Activated CD4-positive, alpha-beta memory T cell treated with anti-CD3 and anti-CD28 coated beads, Interleukin-2, amount 10 ng/mL, durations not matched to agents 7 days and 5 days (primary cell): ENCODE results near the gene PANK4. TPM values are rescaled to one million over a fixed set of nuclear protein-coding genes. Genes with fewer than 3 reads are reported as not detected.

ENCODE experiments used
- CTCF ChIA-PET: fragments of 350-600 bp; sonication (Branson Sonifier 250); formaldehyde crosslinking; loops from one replicate; lab custom pipeline; 2021; ENCODE audit warnings: antibody characterized with exemption, inconsistent platforms; lab: Charles Lee
- POLR2A ChIA-PET: fragments of 350-600 bp; sonication (Branson Sonifier 250); formaldehyde crosslinking; loops from one replicate; lab custom pipeline; 2021; ENCODE audit warnings: antibody characterized with exemption; lab: Charles Lee
- DNase-seq: peaks from one replicate; pipeline ENCODE4 v3.0.0-alpha.2; 2020
- H3K27ac Mint-ChIP-seq: one replicate; pipeline ENCODE4 v1.8.0; 2021; ENCODE audit warnings: mild to moderate bottlenecking, mixed read lengths
- H3K27me3 Mint-ChIP-seq: one replicate; pipeline ENCODE4 v1.8.0; 2021; ENCODE audit warnings: mixed read lengths
- H3K36me3 Mint-ChIP-seq: one replicate; pipeline ENCODE4 v1.8.0; 2021; ENCODE audit warnings: low read depth, mixed read lengths
- H3K4me1 Mint-ChIP-seq: one replicate; pipeline ENCODE4 v1.8.0; 2021; ENCODE audit warnings: mixed read lengths
- H3K4me3 Mint-ChIP-seq: one replicate; pipeline ENCODE4 v1.8.0; 2021; ENCODE audit warnings: mild to moderate bottlenecking, mixed read lengths
- H3K9me3 Mint-ChIP-seq: one replicate; pipeline ENCODE4 v1.8.0; 2021; ENCODE audit warnings: mixed read lengths
- total RNA-seq, 2 experiments: library from RNA; stranded (reverse); gene quantifications; one replicate each; pipeline ENCODE4 v1.2.3, GENCODE V29; 2021

Gene PANK4
- total RNA-seq, 2 experiments from 2014 or later: 71.7 to 72.6 TPM

DNA sequence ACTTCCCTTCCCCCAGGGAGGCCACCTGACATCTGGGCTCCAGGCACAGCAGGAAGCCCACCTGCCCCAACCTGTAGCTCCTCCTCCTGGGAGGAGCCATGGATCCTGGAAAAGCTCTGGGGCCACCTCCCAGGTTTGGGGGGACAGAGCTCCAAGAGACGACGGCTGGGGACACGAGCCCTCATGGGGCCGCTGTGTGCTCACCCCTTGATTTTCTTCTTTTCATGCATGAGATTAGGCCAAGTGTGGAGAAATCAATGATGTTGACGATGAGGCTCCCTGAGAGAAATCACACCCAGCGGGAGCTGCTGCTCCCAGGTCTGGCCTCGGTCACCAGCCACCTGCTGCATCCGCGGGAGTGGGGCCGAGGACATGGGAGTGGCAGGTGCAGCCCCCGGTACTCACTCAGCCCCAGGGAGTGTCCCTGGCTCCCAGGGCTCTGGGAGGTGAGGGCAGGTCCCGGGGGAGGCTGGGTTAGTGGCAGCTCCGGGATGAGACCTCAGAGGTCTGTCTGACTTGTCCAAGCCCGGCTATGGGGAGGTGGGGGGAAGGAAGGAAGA lies 38.5 kb upstream of the PANK4 start:
- no peak for DNase-seq
- Mint-ChIP-seq H3K9me3 (no peaks in the 10 kb centered on the region), H3K27me3 (no peaks in the 10 kb centered on the region), H3K36me3 (peaks cover 14% of the 10 kb centered on the region), H3K4me1 (peaks cover 6% of the 10 kb centered on the region), H3K4me3 (no peak overlapping the region), H3K27ac (no peak overlapping the region)
- ChIA-PET POLR2A (interaction anchor here (1.6 to 2.1 kb wide), 2 partner anchors 9 to 20 kb away, joined by 7 to 10 read pairs; partner anchors contain the start of gene TNFRSF14), CTCF (interaction anchor here (1.0 to 1.1 kb wide), 2 partner anchors 17 to 21 kb away, joined by 3 read pairs; no protein-coding TSS in a partner anchor)

GRCh38 chr1:2564006-2564814 lies 37.8 kb upstream of the PANK4 start:
- Mint-ChIP-seq H3K27ac (no peak overlapping the region), H3K4me3 (no peak overlapping the region), H3K27me3 (no peaks in the 10 kb centered on the region), H3K4me1 (peaks cover 6% of the 10 kb centered on the region), H3K9me3 (no peaks in the 10 kb centered on the region), H3K36me3 (peaks cover 16% of the 10 kb centered on the region)
- CTCF ChIA-PET: interaction anchor here (1.0 kb wide), 1 partner anchor 17 kb away, joined by 3 read pairs; no protein-coding TSS in a partner anchor
- no peak for DNase-seq
- POLR2A ChIA-PET: interaction anchor here (1.6 to 2.1 kb wide), 2 partner anchors 8 to 21 kb away, joined by 7 to 10 read pairs; partner anchors contain the start of gene TNFRSF14

DNA sequence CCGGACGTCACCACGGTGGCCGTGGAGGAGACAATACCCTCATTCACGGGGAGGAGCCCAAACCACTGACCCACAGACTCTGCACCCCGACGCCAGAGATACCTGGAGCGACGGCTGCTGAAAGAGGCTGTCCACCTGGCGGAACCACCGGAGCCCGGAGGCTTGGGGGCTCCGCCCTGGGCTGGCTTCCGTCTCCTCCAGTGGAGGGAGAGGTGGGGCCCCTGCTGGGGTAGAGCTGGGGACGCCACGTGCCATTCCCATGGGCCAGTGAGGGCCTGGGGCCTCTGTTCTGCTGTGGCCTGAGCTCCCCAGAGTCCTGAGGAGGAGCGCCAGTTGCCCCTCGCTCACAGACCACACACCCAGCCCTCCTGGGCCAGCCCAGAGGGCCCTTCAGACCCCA lies 36.8 kb upstream of the PANK4 start:
- no peaks in the 10 kb centered on the region for H3K9me3 Mint-ChIP-seq
- DNase-seq: no peak
- H3K4me3 Mint-ChIP-seq: no peak overlapping the region
- ChIA-PET POLR2A (interaction anchor here (8.3 kb wide), 1 partner anchor 14 kb away, joined by 94 read pairs; no protein-coding TSS in a partner anchor), CTCF (interaction anchor here (4.5 kb wide), 1 partner anchor 23 kb away, joined by 32 read pairs; the partner anchor contains the start of gene PRXL2B)
- H3K36me3 Mint-ChIP-seq: peaks cover 20% of the 10 kb centered on the region
- H3K27ac Mint-ChIP-seq: no peak overlapping the region
- peaks cover 10% of the 10 kb centered on the region for H3K4me1 Mint-ChIP-seq
- H3K27me3 Mint-ChIP-seq: no peaks in the 10 kb centered on the region

GRCh38 chr1:2561898-2562895 lies 35.8 kb upstream of the PANK4 start:
- POLR2A ChIA-PET: interaction anchor here (2.0 to 8.3 kb wide), 5 partner anchors 9 to 24 kb away, joined by 5 to 94 read pairs (median 17); partner anchors contain the start of gene PRXL2B
- CTCF ChIA-PET: interaction anchor here (0.9 to 4.5 kb wide), 8 partner anchors 9 to 367 kb away, joined by 3 to 32 read pairs (median 6); partner anchors contain the start of genes FAAP20 and PRXL2B
- Mint-ChIP-seq H3K4me1 (peaks cover 19% of the 10 kb centered on the region), H3K27ac (no peak overlapping the region), H3K4me3 (no peak overlapping the region), H3K27me3 (no peaks in the 10 kb centered on the region), H3K9me3 (no peaks in the 10 kb centered on the region), H3K36me3 (peaks cover 25% of the 10 kb centered on the region)
- DNase-seq: no peak

- H3K4me1 Mint-ChIP-seq: peaks cover 22% of the 10 kb centered on the region
- peaks cover 32% of the 10 kb centered on the region for H3K36me3 Mint-ChIP-seq
- DNase-seq: no peak
- H3K27ac Mint-ChIP-seq: no peak overlapping the region
- ChIA-PET POLR2A (interaction anchor here (1.1 to 8.3 kb wide), 6 partner anchors 10 to 37 kb away, joined by 3 to 94 read pairs (median 12); partner anchors contain the start of gene PRXL2B), CTCF (interaction anchor here (0.9 to 4.5 kb wide), 8 partner anchors 10 to 366 kb away, joined by 3 to 32 read pairs (median 6); partner anchors contain the start of genes FAAP20 and PRXL2B)
- H3K27me3 Mint-ChIP-seq: no peaks in the 10 kb centered on the region
- no peaks in the 10 kb centered on the region for H3K9me3 Mint-ChIP-seq
- H3K4me3 Mint-ChIP-seq: no peak overlapping the region
Observed at GRCh38 chr1:2561446-2561845, 35.0 kb upstream of the PANK4 start.

- Mint-ChIP-seq H3K9me3 (no peaks in the 10 kb centered on the region), H3K27me3 (no peaks in the 10 kb centered on the region), H3K4me1 (peaks cover 28% of the 10 kb centered on the region), H3K27ac (peak overlapping the region; percentile 31), H3K36me3 (peaks cover 40% of the 10 kb centered on the region), H3K4me3 (no peak overlapping the region)
- no peak for DNase-seq
- ChIA-PET POLR2A (interaction anchor here (0.6 to 8.3 kb wide), 9 partner anchors 9 to 36 kb away, joined by 3 to 94 read pairs (median 5); partner anchors contain the start of genes PANK4 and PRXL2B), CTCF (interaction anchor here (0.9 to 4.5 kb wide), 6 partner anchors 12 to 365 kb away, joined by 4 to 32 read pairs (median 7); partner anchors contain the start of genes FAAP20 and PRXL2B)
Observed at GRCh38 chr1:2560299-2561073, 34.1 kb upstream of the PANK4 start.

- no peak for DNase-seq
- CTCF ChIA-PET: interaction anchor here (0.9 to 4.5 kb wide), 4 partner anchors 13 to 145 kb away, joined by 5 to 32 read pairs (median 11); partner anchors contain the start of gene PRXL2B
- POLR2A ChIA-PET: interaction anchor here (1.0 to 8.3 kb wide), 9 partner anchors 10 to 34 kb away, joined by 3 to 169 read pairs (median 7); partner anchors contain the start of genes PANK4 and PRXL2B
- H3K9me3 Mint-ChIP-seq: no peaks in the 10 kb centered on the region
- no peak overlapping the region for H3K27ac Mint-ChIP-seq
- H3K4me1 Mint-ChIP-seq: peaks cover 35% of the 10 kb centered on the region
- H3K27me3 Mint-ChIP-seq: no peaks in the 10 kb centered on the region
- H3K36me3 Mint-ChIP-seq: peaks cover 41% of the 10 kb centered on the region
- H3K4me3 Mint-ChIP-seq: no peak overlapping the region
Observed at GRCh38 chr1:2559509-2560298, 33.3 kb upstream of the PANK4 start.

- peak overlapping the region; percentile 62 for H3K4me3 Mint-ChIP-seq
- POLR2A ChIA-PET: interaction anchor here (0.9 to 8.3 kb wide), 5 partner anchors 12 to 33 kb away, joined by 3 to 169 read pairs (median 3); partner anchors contain the start of genes PANK4 and PRXL2B
Observed at GRCh38 chr1:2558861-2559260, 32.5 kb upstream of the PANK4 start.

GRCh38 chr1:2558420-2558819 lies 32.0 kb upstream of the PANK4 start:
- ChIA-PET CTCF (no interaction called here), POLR2A (interaction anchor here (0.8 to 8.3 kb wide), 5 partner anchors 11 to 27 kb away, joined by 3 to 169 read pairs (median 3); partner anchors contain the start of gene PRXL2B)
- Mint-ChIP-seq H3K27me3 (no peaks in the 10 kb centered on the region), H3K27ac (peak overlapping the region; percentile 58), H3K36me3 (peaks cover 46% of the 10 kb centered on the region), H3K4me1 (peaks cover 46% of the 10 kb centered on the region), H3K9me3 (no peaks in the 10 kb centered on the region), H3K4me3 (peak overlapping the region; percentile 62)
- no peak for DNase-seq

More at GRCh38 chr1:2558861-2559260, 32.5 kb upstream of the PANK4 start:
- Mint-ChIP-seq H3K27ac (peak overlapping the region; percentile 58), H3K27me3 (no peaks in the 10 kb centered on the region), H3K36me3 (peaks cover 44% of the 10 kb centered on the region), H3K4me1 (peaks cover 43% of the 10 kb centered on the region), H3K9me3 (no peaks in the 10 kb centered on the region)
- CTCF ChIA-PET: interaction anchor here (4.5 kb wide), 1 partner anchor 27 kb away, joined by 32 read pairs; the partner anchor contains the start of gene PRXL2B
- no peak for DNase-seq
